GM19395 (cell line): ENCODE data around the gene TPO.

Experiments
- ATAC-seq: cut with Tn5 transposase; IDR thresholded peaks from one replicate; pipeline ENCODE4 v1.9.1; 2021; ENCODE audit warnings: mild to moderate bottlenecking, moderate library complexity; ENCODE audit not compliant: unreplicated experiment

TPO gene

DNA sequence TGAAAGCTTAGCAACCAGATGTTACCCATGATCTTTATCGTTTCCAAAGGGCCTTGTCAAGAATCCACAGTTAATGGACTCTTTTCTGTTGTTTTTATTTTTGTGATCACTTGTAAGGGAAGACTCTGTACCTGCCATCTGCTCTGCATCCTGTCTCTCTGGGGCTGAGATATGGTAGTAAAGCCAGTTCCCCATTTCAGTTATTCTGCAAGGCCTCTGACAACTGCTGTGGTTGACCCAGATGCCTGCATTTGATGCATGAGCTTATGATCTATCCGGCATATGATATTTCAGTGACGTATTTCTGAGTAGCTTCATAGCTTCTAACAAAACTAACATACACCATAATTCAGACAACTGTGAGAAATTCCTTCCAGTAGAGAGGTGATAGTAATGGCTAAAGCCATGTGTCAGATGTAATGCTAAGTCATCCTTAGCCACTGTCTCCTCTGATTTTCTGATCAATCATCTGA is 105.1 kb downstream of the TPO start:
- ATAC-seq = no peak

DNA sequence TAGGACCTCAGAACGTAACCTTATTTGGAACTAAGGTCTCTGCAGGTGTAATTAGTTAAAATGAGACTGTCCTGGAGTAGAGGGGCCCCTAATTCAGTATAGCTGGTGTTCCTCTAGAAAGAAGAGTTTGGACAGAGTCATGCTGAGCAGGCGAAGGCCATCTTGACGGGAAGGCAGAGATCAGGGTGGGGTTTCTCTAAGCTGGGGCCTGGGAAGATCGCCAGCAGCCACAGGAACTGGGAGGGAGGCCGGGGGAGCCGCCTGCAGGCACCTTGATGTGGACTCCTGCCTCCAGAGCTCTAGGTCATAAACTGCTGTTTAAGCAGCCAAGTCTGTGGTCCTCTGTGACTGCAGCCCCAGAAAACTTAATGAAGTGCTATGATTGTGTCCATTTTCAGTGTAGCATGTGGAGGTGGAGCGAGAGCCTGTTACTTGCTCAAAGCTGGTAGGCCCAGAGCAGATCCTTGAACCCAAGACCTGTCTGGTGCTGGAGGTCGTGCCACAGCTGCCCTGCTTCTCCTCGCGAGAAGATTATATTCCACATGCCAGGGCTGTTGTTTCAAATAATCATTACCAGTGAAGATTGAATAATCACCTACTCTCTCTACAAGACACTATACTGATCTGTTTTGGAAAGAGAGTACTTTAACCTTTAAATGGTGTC is 105.7 kb downstream of the TPO start:
- ATAC-seq = no peak

DNA sequence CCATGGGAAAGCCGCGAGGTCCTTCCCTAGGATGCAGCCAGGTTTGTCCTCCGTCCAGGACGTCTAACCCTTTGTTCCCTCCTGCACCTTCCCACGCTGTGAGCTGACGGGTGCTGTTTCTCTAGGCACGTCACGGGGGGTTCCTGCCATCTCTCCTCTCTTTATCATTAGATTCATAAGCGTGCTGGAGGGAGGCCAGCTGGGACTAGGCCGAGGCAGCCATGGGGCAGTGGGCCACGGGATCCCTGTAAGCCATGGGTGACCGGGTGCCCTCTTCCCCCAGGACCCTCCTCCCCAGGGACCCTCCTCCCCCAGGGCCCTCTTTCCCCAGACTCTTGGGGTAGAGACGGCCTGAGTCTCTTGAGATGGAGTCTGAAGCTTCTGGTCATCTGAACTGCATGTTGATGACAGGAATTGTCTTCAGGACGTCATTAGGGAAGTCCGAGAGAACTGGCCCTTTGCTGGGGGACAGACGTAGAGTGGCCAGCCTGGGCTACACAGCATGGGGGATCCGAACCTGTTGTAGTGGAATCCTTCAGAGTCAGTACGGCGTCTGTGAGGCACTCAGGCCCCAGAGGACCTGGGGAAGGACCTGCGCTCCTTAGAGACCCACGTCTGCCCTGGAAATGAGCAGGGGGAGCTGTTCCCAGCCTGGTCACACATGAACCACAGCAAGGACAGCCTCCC is 108.1 kb downstream of the TPO start:
- ATAC-seq = no peak

DNA sequence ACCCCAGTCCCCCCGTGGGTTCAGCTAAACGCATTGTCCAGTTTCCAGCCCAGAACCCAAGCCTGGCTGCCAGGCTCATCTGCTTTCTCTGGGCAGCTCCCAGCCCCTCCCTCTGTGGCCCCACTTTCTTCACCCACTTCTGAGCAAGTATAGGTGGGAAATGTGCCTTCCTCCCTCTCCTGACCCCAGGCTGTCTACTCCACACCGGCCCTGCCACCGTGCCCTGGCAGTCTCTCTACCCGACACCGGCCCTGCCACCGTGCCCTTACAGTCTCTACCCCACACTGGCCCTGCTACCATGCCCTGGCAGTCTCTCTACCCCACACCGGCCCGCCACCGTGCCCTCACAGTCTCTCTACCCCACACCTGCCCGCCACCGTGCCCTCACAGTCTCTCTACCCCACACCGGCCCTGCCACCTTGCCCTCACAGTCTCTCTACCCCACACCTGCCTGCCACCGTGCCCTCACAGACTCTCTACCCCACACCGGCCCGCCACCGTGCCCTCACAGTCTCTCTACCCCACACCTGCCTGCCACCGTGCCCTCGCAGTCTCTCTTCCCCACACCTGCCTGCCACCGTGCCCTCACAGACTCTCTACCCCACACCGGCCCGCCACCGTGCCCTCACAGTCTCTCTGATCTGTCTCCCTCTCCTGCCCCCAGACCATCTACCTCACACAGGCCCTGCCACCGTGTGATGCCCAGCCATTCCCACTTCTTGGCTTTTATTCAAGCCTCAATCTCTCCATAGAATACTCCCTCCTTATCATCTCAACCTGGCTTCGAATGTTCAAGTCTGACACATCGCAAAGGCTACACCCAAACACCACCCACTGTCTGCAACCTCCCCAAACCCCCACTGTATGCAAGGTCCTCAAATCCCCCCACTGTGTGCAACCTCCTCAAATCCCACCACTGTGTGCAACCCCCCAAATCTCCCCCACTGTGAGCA is 108.9 kb downstream of the TPO start:
- ATAC-seq = no peak

DNA sequence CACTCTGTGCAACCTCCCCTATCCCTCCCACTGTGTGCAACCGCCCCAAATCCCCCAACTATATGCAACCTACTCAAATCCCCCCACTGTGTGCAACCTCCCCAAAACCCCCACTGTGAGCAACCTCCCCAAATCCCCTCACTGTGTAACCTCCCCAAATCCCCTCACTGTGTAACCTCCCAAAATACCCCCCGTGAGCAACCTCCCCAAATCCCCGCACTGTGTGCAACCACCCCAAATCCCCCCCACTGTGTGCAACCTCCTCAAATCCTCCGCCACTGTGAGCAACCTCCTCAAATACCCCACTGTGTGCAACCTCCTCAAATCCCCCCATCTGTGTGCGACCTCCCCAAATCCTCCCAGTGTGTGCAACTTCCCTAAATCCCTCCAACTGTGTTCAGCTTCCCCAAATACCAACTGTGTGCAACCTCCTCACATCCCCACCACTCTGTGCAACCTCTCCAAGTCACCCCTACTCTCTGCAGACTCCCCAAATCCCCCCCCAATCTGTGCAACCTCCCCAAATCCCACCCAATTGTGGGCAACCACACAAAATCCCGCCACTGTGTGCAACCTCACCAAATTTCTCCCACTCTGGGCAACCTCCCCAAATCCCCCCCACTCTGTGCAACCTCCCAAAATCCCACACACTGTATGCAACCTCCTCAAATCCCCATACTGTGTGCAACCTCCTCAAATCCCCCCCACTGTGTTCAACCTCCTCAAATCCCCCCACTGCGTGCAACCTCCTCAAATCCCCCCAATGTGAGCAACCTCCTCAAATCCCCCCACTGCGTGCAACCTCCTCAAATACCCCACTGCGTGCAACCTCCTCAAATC is 114.1 kb downstream of the TPO start:
- ATAC-seq = no peak

DNA sequence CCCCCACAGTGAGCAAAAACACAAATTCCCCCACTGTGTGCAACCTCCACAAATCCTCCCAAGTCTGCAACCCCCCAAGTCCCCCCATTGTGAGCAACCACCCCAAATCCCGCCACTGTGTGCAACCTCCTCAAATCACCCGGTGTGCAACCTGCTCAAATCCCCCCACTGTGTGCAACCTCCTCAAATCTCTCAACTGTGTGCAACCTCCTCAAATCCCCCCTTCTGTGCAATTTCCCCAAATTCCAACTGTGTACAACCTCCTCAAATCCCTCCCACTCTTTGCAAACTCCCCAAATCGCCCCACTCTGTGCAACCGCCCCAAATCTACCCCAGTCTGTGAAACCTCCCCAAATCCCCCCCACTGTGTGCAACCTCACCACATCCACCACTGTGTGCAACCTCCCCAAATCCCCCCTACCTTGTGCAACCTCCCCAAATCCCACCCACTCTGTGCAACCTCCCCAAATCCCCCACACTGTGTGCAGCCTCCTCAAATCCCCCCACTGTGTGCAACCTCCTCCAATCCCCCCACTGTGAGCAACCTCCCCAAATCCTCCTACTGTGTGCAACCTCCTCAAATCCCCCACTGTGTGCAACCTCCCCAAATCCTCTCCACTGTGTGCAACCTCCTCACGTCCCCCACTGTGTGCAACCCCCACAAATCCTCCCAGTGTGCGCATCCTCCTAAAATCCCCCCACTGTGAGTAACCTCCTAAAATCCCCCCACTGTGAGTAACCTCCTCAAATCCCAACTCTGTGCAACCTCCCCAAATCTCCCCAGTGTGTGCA is 115.2 kb downstream of the TPO start:
- ATAC-seq = no peak

DNA sequence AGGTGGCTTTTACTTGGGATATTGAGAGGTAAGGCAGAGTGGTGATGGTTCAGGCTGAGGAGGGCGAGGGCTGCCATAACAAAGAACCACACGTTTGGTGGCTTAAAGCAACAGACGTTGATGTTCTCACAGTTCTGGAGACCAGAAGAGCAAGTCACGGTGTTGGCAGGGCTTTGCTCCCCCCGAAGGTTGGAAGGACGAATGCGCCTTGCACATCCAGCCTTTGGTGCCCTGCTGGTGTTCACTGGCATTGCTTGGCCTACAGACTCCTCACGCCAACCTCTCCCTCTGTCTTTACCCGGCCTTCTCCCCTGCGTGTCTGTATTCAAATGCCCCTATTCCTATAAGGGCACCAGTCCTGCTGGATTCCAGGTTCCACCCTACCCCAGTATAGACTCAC is 125.4 kb downstream of the TPO start:
- ATAC-seq = no peak

DNA sequence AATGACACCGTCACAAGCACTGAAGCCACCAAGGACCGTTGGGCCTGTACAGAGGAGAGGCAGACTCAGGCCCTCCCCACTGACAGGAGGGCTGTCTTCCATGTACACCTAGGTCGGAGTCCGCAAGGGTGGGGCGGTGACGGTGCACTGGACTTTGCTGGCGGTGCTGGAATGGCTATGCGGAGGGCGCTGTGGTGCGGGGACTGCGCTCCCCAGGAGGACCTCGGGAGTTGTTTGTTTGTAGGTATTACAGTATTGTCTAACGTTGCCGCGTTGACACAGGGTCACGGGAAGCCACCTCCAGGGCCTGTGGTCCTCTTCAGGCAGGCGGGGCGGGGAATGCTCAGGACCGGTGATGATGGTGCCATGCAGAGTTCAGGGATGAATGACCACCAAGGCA is 126.2 kb downstream of the TPO start:
- no peak for ATAC-seq

DNA sequence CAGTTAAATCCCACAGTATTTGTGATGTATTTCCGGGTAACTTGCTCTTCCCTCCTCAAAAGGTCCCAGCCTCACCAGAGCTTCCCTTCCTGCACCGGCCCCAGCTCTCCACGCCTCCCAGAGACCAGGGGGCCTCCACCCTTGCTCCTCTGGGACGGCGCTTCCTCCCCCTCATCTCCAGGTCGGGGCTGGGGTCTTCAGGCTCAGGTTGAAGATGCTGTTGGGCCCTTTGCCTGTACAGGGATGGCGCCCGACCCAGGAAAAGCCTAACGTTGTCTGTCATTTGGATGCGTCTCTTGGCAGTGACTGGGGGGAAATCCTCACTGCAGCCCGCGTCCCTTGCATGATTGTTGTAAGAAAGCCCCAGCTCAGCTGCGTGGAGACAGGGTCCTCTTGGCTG is 126.7 kb downstream of the TPO start:
- ATAC-seq = no peak

DNA sequence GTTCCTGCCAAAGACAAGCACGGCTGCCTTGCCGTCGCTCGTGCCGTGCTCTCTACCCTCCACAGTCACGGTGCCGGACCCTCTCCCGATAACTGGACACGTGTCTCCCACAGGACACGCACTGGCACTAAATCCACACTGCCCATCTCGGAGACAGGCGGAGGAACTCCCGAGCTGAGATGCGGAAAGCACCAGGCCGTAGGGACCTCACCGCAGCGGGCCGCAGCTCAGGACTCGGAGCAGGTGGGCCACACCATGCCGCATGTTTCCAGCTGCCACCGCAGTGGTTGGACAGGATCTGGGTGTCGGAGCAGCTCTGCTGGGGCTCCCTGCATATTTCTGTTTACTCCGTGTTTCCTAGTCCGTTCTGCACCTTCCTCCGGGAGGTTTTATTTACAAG is 127.2 kb downstream of the TPO start:
- no peak for ATAC-seq

DNA sequence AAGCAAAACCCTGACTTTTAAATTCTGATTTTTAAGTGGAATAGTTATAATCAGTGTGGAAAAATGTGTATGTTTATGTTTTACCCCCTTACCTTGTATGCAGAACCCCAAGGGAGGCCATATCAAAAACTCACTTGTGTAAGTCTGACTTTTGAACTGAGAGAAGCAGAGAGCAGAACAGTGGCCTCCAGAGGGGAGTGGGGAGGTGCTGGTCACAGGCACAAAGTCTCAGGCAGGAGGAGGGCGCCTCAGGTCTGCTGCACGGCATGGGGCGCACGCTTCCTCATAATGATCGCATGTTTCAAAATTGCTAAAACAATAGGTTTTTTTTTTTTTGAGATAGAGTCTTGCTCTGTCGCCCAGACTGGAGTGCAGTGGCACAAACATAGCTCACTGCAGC is 127.8 kb downstream of the TPO start:
- ATAC-seq = no peak

DNA sequence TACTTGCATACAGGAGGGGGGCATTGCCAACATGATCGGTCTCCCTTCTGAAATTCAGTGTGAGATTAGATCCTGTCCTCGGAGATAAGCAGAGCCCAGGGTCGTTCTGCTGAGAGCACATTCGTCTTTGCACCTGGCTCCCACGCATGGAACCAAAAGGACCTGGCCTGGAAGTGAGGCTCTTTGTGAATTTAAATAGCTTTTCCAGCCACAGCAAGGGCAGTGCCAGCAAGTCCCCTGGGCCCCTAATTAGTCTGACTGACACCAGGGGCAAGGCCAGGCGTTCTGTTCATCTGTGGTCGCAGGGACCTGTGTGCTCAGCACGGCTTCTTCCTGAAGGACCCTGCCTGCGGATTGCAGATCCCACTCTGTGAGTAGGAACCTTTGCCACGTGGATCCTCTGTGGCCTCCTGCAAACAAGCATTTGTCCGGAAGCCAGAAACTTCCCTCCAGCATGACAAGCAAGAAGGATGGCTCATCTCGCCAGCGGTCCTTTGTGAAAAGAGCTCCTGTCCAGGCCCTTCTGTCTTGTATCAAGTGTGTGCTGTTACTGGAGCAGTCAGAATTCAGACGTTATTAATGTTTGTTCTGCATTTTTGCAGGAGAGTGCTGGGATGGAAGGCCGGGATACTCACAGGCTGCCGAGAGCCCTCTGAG is 128.7 kb downstream of the TPO start:
- ATAC-seq = no peak

DNA sequence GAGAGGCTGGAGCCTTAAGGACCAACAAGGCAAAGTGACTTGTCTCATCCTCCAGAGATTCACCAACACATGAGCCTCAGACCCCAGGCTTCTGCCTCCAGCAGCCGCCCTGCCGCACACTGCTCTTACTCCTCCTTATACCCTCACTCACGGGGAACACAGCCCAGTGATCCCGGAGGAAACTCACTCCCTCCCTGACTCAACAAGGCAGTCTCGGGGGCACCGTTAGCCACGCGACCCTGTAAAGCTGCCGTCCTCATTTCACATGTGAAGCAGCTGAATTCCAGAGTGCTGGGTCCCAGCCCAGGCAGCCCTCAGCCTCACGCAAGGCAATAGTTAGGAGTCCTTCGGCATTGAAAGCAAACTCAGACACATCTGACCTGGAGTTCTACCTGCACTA is 129.7 kb downstream of the TPO start:
- no peak for ATAC-seq

DNA sequence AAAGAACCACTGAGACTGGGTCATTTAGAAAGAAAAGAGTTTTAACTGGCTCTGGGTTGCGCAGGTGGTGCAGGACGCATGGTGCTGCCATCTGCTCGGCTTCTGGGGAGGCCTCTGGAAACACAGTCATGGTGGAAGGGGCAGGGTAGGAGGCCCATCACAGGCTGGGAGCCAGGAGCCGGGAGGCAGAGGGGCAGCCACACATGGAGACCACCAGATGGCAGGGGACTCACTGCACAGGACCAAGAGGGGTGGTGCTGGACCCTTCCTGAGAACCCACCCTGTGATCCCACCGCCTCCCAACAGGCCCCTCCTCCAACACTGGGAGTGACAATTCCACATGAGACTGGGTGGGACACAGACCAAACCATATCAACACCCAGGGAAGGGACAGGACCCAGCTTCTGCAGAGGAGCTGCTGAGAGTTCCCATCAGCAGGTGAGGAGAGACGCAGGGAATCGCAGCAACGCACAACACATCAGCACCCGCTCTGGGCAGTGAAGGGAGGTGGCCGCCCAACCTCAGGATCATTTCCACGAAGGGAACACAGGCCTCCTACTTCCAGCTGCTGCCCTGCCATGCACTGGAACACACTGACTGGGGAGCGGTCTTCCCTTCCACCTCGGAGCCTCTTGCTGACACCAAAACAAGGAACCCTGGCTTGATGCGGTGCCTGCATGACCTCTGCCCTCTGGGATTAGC is 130.7 kb downstream of the TPO start:
- ATAC-seq = no peak

DNA sequence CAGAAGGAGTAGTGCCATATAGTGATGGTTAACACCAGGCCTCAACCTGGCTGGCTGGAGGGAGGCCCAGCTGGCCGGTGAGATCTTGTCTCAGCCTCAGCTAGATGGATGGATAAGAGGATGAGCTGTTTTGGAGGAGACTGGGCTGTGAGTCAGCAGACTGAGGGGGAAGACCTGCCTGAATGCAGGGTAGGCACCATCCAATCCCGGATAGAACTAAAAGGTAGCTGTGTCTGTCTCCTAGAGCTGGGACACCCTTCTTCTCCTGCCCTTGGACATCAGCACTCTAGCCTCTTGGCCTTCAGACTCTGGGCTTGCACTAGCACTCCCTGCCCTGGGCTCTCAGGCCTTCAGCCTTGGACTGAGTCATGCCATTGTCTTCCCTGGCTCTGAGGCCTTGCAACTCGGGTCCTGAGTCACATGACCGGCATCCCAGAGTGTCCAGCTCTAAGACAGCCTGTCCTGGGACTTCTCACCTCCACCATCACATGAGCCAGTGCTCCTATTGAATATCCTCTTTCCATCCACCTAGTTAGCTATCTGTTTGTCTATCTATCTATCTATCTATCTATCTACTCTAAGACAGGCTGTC is 131.3 kb downstream of the TPO start:
- no peak for ATAC-seq

DNA sequence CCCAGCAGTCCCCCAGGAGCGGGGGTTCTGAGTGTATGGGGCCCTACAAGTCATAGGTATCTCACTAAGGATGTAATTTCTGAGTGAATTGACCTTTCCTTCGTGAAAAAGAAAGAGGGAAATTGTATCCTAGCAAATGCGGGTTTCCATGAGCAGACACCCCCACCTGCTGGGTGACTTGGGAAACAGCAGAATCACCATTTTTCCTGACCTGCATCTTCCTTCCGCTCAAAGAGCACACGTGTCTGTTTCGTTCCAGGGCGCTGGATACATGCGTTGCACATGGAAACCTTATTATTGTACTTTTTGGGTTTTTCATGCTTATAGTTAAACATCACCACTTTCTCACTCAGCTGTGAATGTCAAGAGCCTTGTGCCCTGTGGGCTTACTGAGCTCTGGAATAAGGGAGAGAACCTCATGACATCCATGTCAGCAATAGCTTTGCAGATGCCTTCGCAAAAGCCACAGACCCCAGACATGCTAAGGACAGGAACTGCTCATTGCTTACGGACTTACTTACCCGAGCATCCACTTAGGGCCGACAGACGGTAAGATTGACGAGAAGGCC is 132.8 kb downstream of the TPO start:
- no peak for ATAC-seq

DNA sequence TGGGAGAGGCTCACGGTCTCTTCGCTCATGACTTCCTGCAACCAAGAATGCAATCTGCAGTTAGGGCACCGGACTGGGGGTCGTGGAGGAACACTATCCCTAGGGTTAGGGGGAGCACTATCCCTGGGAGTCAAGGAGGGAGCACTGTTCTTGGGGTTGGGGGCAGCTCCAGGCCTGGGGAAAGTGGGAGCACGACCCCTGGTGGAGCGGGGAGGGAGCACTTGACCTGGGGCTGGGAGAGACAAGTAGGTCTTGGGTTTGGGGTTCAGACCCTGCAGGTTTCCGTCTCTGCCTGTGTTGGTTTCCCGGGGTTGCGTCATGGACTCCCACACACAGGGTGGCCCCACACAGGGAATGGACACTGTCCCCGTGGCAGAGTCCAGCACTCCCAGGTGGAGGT is 133.6 kb downstream of the TPO start:
- no peak for ATAC-seq
